Left renal cortex interstitium (tissue), 4 donors: Measurements from ENCODE around the gene CCSER1. TPM values are rescaled to one million over a fixed set of nuclear protein-coding genes. Genes with fewer than 3 reads are reported as not detected.
"Not testable (repeated sequence)": the region's sequence is repeated elsewhere in the genome, so short reads cannot be mapped to it uniquely, and the experiment has no call there.

Experiments
- DNase-seq, 4 donors: peaks; one replicate each; pipeline ENCODE4 v3.0.0-alpha.2; 2013; ENCODE audit warnings: low read depth in 4 of 4, low spot score in 2 of 4, missing footprints in 1 of 4
- polyA plus RNA-seq, 4 donors: library from polyadenylated mRNA; unstranded; fragments of 120-200 nt; gene quantifications; one replicate each; pipeline ENCODE4 v1.2.1, GENCODE V29; 2013; ENCODE audit not compliant: insufficient read length in 4 of 4

The CCSER1 gene
- polyA plus RNA-seq, 4 donors = 15.9 to 24.0 (median 18.5) TPM

DNA sequence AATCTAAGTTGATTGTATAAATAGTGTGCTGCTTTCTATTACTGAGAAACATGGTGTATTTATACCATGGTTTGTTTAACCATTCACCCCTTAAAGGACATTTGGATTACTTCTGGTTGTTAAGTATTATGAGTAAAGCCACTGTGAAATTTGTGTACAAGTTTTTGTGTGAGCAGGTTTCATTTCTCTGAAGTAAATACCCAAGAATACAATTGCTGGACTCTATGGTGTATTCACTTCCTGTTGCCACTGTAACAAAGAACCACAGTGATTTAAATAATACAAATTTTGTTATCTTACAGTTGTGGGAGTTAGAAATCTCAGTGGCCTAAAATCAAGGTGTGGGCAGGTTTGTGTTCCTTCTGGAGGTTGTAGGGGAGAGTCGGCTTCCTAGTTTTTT is 869.6 kb downstream of the CCSER1 start:
- no peak for DNase-seq

- no peak for DNase-seq
Measured at GRCh38 chr4:91015861-91016260, 888.7 kb downstream of the CCSER1 start.

DNA sequence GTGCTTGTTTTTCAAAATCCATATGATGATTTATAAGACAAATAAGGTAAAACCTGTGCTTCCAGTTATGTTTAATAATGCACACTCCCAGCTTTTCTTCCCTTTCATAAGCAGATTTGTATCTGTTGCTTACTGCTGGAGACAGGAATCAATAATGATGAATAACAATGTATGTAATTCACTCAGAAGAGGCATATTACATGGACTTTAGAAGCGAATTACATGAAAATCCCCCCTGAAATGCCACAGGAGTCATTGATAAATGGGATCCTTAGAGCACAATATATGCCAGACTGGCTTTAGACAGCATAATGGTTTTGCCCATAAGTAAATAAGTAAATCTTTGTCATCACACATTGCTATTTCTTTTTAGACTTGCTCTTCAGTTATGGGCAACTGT is 892.3 kb downstream of the CCSER1 start:
- DNase-seq = no peak

- DNase-seq = no peak
Measured at GRCh38 chr4:91025241-91026148, 898.3 kb downstream of the CCSER1 start.

GRCh38 chr4:91028228-91028627 is 901.0 kb downstream of the CCSER1 start:
- DNase-seq = no peak

DNA sequence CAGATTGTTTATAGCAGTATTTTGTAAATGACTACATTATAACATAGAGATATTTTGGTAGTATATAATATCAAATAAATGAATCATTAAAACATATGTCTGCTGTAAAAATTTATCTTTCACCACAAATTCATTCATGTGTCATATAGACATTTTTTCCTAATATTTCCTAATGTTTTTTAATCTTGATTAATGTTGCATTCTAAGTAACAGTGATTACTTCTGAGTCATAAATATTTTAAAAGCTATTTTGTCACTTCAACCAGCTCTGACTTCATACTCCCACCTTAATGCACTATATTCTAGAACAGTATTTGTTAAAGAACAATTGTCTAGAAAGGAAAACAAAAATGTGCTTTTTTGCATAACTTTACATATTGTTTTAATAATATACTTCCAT is 904.6 kb downstream of the CCSER1 start:
- DNase-seq = no peak

DNA sequence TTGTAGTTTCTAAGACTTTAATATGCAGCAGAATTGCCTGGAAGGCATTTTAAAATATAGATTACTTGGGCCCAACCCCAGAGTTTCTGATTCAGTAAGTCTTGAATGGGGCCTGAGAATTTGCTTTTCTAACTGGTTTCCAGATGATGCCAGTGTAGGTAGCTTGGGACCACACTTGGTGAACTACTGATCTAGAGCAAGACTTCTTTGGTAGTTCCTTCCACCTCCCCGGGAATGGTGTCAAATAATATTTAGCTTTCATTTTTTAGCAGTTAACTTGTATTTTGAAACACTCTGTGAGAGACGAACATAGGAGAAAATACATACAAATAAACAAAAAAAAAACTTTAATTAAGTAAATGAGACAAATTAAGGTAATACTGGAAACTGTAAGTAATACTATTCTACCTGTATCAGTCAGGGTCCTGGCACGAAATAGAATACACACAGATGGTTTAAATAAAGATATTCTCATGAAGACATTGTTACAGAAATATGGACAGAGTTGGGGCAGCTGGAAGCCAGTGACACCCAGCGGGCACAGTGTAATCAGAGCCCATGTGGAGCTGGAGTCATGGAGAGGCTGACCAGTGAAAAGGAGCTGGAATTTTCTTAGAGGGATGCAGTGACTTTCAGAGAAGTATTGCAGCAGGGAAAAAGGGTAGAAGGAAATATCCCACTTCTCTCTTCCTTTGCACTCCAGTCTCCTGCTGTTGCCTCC is 905.7 kb downstream of the CCSER1 start:
- DNase-seq = no peak

- DNase-seq = no peak
Measured at GRCh38 chr4:91035276-91035675, 908.1 kb downstream of the CCSER1 start.

GRCh38 chr4:91037951-91038350 is 910.8 kb downstream of the CCSER1 start:
- no peak for DNase-seq

GRCh38 chr4:91057871-91058270 is 930.7 kb downstream of the CCSER1 start:
- no peak for DNase-seq

- DNase-seq = no peak
Measured at GRCh38 chr4:91058345-91058744, 931.2 kb downstream of the CCSER1 start.

DNA sequence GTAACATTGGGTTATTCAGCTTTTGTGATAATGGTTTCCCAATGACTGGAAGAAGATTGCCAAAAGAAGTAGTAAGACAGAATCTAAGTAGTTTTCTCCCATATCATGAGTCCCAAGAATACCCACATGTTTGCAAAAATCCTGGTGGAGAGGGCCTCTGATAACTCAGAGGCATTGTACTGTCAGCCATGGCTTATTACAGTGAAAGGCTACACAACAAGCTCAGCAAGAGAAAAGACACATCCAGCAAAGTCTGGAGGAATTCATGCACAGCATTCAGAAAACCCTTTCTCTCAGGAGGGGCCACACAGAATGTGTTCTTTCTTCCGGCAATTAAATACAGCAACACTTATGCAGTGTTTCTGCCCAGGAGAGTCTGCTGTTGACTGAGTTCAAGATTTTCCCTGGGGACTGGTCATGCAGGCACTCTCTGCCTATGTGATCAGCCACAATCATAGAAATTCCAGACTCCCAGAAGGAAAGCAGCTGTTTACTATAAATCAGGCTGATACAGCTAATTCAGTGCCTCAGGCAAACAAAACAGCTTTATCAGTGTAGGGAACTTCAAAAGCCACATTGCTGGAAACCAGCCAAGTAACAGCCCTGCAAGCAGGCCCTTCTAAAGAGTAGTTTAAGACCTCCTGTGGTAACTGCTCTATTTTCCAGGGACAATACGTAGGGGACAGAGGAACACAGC is 937.1 kb downstream of the CCSER1 start:
- DNase-seq = peak; percentile 75 to 95 (median 88)

GRCh38 chr4:91065117-91065516 is 937.9 kb downstream of the CCSER1 start:
- DNase-seq = no peak

DNA sequence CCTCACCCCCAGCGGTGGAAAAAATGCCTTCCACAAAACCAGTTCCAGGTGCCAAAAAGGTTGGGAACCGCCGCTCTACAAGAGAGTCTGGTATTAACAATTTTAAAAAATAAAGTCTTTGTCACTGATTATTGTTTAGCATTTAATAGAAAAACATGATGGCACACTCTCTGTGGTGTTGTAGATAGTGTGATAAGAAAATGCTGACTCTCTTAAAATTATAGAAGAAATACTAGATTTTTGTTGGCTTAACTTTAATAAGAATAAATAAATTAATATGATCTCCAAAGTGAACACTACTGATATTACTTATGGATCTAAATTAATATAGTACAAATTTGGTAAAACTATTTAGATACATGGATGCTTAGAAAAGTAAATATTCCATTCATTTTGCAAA is 943.5 kb downstream of the CCSER1 start:
- no peak for DNase-seq

DNA sequence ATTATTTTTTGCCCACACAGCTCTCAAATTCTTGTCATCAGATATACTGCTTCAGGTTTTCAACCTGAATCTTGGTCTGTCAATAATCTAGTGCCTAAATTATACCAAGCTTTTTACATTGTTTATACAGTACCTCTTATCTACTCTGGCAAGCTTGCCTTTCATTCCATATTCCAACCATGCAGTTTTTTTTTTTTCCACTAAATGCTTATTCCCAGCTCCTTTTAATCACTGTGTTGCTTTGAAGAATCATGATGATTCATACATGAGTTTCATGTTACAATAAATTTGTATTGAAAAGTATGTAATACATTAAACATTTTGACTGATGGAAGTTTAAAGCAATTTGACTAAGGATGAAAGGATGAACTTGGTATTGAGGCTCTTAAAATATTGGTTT is 949.0 kb downstream of the CCSER1 start:
- DNase-seq = no peak

- DNase-seq = no peak
Measured at GRCh38 chr4:91085961-91086360, 958.8 kb downstream of the CCSER1 start.

DNA sequence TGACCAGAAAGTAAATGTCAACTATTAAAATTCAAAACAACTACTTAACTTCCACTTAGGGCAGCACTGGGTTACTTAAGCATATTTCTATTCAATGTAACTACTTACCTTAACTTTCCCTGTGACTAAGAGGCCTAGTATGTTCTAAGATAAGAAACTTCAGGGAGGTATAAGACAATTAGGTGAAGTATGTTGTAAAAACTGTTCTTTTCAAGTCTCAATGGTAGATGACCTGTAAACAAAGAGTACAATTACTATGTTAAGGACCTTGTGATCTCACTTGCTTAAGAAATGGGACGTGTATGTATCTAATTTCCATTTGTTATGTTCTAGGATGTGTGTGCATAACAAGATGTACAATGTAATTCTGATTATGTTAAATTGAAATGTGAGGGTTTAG is 960.5 kb downstream of the CCSER1 start:
- no peak for DNase-seq

DNA sequence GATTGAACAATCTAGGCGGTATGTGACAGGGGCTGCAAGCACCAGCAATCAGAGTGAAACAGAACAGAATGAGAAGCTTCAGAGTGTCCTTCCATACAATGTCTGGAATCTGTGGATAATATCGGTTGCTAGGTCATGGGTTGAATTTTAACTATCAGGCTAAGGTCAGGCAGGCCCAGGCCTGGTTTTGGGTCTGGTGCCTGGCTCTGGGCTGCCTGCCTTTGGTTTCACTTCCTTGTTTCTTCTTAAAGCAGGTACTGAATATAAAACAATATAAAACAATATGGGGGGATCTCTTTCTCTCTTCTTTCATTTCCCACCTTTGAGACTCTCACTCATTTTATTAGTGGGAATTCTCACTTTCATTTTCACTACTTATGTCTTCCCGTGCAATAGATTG is 962.0 kb downstream of the CCSER1 start:
- DNase-seq = no peak

- no peak for DNase-seq
Measured at GRCh38 chr4:91092398-91092980, 965.3 kb downstream of the CCSER1 start.

DNA sequence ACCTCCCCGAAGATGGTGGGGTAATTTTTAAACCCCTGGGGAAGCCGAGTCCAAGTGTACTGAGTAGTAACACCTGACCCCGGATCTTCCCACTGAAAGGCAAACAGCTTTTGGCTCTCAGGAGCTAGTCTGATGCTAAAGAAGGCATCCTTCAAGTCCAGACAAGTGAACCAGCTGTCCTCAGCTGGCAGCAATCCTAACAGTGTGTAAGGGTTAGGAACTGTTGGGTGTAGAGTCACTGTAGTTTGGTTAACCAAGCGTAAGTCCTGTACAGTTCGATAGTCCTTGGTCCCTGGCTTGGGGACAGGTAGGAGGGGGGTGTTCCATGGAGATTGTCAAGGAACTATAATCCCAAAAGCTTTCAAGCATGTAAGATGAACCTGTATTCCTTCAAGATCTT is 967.0 kb downstream of the CCSER1 start:
- not testable (repeated sequence) for DNase-seq

DNA sequence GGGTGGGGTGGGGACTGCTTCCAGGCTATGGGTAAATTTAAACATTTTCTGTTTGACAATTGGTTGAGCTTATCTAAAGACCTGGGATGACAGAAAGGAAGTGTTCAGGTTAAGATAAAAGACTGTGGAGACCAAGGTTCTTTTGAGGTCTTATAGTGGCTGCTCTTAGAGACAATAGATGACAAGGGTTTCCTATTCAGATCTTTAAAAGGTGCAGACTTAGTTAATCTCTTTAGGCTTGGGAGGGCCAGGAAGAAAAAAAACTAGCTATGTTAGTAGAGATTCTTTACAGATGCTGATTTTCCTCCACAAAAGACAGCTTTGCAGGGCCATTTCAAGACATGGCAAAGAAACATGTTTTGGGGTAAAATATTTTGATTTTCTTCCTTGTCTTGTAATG is 972.5 kb downstream of the CCSER1 start:
- no peak for DNase-seq
